Cortex of kidney (tissue), 1 donor: ENCODE results near the gene TRPM8.

Source experiments
- DNase-seq: peaks from one replicate; lab custom pipeline; 2025; lab: John Stamatoyannopoulos, UW

The TRPM8 gene

DNA sequence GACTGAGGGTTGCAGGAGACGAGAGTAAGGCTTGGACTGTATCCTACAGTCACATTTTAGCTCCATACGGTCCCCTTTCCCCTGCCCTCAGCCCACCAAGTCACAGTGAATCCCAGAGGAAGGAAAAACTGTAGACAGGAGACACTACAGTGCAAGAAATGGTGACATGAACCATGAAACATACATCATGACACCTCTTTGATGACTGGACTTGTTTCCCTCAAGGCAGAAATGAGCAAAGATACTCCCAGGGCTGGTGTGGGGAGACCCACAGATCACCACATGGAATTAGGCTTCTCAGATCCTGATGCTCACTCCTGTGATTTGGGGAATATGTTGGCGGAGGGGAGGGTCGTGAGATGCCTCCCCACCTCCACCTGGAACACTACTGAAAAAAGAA lies 85.1 kb downstream of the TRPM8 start:
- no peak for DNase-seq

DNA sequence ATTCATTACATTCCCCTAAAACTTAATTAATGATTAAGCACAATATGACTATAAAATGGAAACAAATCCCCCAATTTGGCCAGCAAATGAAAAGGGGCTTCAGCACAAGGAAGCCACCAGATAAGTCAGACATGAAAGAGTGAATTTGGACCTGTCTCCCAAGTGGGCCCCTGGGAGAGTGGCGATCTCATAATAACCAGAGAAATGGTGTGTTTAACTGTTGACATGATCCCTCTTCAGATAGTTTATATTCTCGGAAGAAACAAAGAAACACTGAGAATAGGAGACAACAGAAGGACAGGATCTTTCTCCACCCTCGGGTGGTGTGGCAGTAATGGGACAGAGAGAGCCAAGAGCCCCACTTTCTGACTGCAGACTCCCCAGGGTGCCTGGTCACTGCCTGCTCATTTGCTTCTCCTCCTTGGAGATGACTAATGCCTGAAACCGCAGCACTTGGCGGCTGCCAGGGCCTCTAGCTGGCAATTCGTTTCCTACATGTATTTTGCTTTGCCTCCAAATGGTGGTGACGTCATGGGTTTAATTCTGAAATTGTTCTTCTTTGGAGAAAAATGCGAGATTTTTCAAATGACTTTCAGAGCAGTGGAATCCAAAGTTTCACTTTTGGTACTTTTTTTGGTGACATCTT lies 86.9 kb downstream of the TRPM8 start:
- no peak for DNase-seq

DNA sequence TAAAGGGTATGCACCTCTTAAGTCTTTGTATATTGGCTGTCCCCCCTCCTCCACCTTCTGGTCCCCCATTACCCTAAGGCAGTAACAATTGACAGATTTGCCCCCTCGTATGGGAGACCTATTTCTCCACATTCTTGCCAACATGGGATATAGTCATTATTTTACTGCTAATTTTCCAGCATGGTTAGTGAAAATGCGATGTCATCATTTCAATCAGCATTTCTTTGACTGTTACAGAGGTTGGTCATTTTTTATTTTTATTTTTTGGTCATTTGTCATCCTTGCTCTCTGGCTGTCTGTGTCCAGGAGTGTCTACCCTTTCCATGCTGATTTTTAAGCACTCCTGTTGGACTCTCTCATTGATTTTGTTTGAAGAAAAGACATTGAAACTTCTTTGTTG lies 88.0 kb downstream of the TRPM8 start:
- no peak for DNase-seq

- no peak for DNase-seq
Observed at GRCh38 chr2:234006501-234006900, 89.3 kb downstream of the TRPM8 start.

GRCh38 chr2:234014427-234014826 lies 97.3 kb downstream of the TRPM8 start:
- no peak for DNase-seq

GRCh38 chr2:234015861-234016260 lies 98.7 kb downstream of the TRPM8 start:
- no peak for DNase-seq

DNA sequence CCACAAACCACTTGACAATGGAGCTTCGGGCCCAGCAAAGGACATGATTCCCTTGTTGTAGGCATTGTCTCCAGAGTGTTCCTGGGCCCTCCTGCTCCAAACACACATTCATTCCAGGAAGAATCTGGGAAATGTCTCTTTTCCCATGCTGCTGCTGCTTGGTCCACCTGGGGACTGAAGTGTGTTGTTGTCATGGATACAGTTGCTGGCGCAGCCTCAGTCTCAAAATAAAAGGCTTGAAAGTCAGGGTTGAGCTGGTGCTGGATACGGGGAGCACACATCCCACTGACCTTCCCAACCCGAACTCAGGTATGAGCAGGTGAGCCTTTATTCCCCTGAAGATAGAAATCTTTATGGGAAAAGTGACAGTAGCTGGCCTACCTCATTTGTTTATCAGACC lies 102.7 kb downstream of the TRPM8 start:
- DNase-seq: no peak

GRCh38 chr2:234020332-234020731 lies 103.2 kb downstream of the TRPM8 start:
- no peak for DNase-seq

DNA sequence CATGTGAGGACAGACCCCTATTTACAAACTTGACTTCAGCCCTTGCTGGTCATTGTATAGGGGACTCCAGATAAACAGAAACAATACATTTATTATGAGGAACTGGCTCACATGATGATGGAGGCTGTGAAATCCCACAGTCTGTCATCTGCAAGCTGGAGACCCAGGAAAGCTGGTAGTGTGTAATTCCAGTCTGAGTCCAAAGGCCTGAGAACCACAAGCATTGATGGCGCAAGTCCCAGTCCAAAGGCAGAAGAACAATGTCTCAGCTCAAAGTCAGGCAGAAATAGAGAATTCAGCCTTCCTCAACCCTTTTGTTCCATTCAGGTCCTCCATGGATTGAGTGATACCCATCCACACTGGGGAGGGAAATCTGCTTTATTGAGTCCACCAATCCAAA lies 105.3 kb downstream of the TRPM8 start:
- DNase-seq: no peak

DNA sequence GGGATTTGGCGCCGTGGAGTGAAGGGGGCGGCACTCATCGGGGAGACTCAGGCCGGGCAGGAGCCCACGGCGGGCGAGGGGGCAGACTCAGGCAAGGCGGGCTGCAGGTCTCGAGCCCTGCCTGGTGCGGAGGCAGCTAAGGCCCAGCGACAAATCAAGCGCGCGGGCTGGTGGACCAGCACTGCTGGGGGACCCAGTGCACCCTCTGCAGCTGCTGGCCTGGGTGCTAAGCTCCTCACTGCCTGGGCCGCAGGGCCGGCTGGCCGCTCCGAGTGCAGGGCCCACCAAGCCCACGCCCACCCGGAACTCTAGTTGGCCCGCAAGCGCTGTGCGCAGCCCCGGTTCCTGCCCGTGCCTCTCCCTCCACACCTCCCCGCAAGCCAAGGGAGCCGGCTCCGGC lies 107.1 kb downstream of the TRPM8 start:
- DNase-seq: no peak

- no peak for DNase-seq
Observed at GRCh38 chr2:234025466-234025865, 108.3 kb downstream of the TRPM8 start.

- no peak for DNase-seq
Observed at GRCh38 chr2:234025891-234026401, 108.8 kb downstream of the TRPM8 start.

- no peak for DNase-seq
Observed at GRCh38 chr2:234026693-234027254, 109.6 kb downstream of the TRPM8 start.

- DNase-seq: no peak
Observed at GRCh38 chr2:234027641-234028040, 110.5 kb downstream of the TRPM8 start.

DNA sequence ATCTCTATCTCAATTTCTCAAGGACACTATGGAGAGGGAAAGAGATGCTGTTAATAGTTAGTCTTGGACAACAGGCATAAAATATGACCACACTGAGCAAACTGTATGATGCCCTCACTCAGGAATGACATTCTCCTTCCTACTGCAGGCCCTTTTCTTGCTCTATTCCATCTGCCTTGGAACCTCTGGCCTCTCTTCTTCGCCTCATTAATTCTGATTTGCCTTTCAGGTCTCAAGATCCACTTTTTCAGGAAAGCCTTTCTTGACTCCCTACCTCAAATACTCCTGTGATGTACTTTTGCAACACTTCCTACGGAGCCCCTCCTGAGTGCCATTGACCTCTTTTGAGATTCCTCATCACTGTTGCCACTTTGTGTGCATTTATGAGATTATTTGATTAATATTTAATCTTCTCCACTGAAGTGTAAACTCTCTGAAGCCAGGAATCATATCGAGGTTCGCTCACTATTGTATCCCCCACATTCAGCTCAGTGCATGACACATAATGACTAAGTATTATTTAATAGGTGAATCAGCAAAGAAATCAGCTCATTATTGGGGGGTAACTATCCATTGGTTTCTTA lies 112.1 kb downstream of the TRPM8 start:
- DNase-seq: no peak

DNA sequence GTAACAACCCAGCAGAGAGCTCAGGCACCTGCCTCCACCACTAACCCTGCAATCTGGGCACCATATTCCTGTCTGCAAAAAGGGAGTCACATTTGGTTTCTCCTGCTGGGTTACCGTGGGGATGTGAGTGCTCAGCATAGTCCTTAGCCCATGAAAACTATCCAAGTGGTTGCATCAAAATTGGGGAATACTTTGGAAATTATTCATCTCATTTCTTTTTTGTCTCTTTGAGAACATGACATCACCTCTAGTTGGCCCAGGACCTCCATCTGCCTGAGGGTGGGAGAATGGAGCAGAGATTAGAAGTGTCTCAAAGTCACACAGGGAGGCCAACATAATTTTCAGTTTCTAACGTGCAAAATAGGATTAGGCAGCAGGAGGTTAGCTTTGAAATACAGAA lies 114.0 kb downstream of the TRPM8 start:
- DNase-seq: no peak

DNA sequence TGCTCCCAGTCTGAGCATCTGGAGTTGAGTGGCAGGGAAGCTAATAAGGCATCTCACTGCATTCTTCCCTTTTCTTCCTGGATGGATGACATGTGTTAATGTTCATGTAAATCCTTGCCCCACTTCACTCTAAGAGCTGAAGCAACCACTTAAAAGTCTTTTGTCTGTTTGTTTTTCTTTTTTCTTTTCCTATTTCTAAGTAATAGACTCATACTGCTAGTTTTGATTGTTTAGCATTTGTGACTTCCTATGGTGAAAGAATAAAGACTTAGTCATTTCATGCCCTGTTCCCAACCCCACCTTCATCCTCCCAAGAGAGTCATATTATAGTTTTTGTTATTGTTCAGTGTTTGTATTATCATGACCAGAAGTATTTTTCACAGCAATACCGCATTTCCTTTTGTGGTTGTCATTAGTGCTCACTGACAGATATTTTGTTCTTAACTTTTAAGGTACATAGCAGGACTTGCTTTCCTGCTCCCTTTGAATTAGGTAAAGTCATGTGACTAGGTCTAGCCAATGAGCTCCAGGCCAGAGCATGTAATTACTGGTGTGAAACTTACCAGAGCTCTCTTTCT lies 115.2 kb downstream of the TRPM8 start:
- DNase-seq: no peak

DNA sequence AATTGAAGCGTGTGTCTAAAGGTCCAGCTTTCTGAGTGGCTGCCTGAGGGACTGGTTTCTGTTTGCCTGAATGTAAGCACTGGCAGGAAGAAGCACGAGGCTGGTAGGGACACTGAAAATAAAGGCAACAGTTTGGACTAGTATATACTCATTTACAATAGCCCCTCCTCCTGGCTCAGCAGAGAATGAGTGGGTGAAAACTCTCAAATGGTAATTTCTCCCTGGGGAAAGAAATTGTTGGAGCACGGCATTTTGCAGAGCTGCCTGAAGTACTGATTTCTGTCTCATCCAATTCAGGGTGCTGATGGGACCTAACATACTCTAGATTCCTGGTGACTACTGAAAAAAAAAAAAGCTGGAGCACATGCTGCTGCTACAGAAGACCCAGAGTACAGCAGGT lies 116.0 kb downstream of the TRPM8 start:
- no peak for DNase-seq

- no peak for DNase-seq
Observed at GRCh38 chr2:234033885-234034284, 116.7 kb downstream of the TRPM8 start.

- DNase-seq: no peak
Observed at GRCh38 chr2:234038076-234038802, 121.1 kb downstream of the TRPM8 start.

- DNase-seq: no peak
Observed at GRCh38 chr2:234044157-234044556, 127.0 kb downstream of the TRPM8 start.

DNA sequence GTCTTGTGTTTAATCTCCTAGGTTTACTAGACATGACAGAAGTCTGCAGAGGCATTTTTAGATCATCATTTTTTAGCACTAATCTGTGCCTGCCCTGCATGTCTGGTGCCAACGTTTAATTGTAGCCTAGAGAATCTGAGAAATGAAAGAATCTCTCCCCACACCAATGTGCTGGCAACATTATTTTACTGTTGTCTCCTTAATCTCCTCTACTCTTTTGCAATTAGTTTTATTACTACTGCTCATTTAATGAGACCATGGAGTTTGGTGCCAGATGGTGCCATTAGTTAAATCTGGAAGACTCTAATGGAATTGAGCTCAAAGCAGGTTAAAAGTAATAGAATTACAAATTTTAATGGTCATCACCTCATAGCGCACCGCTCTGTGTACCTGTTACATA lies 129.3 kb downstream of the TRPM8 start:
- no peak for DNase-seq

GRCh38 chr2:234047361-234047760 lies 130.2 kb downstream of the TRPM8 start:
- no peak for DNase-seq
